Measurements from ENCODE around the gene CCSER1.

- TF ChIP-seq CTCF (IDR thresholded peaks at IDR 0.05; ENCODE audit: poor library complexity) (no peak), EZH2 (IDR thresholded peaks at IDR 0.05; ENCODE audit: borderline replicate concordance) (no peak), EZH2phosphoT487 (IDR thresholded peaks at IDR 0.05; ENCODE audit: low read depth, severe bottlenecking, unreplicated experiment) (no peak)
Measured at GRCh38 chr4:90290345-90290744, 163.2 kb downstream of the CCSER1 start.

Measured in hepatocyte (in vitro differentiated cells).